ACC112 (cell line): Measurements from ENCODE around the gene NAPSA.
A peak's percentile ranks its signal among the peaks of the same experiment; 100 is the strongest.

ENCODE experiments used
- H2AFZ ChIP-seq: fragments of 200-600 bp; sonication (generic); one replicate; pipeline ENCODE4 v1.6.0; 2017; ENCODE audit warnings: antibody characterized with exemption, low read length; ENCODE audit not compliant: unreplicated experiment
- H3K27ac ChIP-seq: fragments of 200-600 bp; sonication (generic); 2 replicates; pipeline ENCODE4 v1.5.1; 2014; ENCODE audit warnings: low read depth, mild to moderate bottlenecking, antibody characterized with exemption, low read length, moderate library complexity
- H3K27me3 ChIP-seq: fragments of 200-600 bp; sonication (generic); 2 replicates; pipeline ENCODE4 v1.6.1; 2014; ENCODE audit warnings: mild to moderate bottlenecking, antibody characterized with exemption, low read length, moderate library complexity, mixed read lengths; ENCODE audit not compliant: insufficient read depth
- H3K36me3 ChIP-seq: fragments of 200-600 bp; sonication (generic); 2 replicates; pipeline ENCODE4 v1.6.1; 2016; ENCODE audit warnings: mild to moderate bottlenecking, antibody characterized with exemption, low read length, moderate library complexity, mixed read lengths; ENCODE audit not compliant: insufficient read depth
- H3K4me1 ChIP-seq: fragments of 200-600 bp; sonication (generic); one replicate; pipeline ENCODE4 v1.6.1; 2016; ENCODE audit warnings: low read length, mixed read lengths; ENCODE audit not compliant: insufficient read depth, unreplicated experiment, control insufficient read depth
- H3K4me3 ChIP-seq: fragments of 200-600 bp; sonication (generic); 2 replicates; pipeline ENCODE4 v1.5.1; 2014; ENCODE audit warnings: mild to moderate bottlenecking, low read depth, low read length
- H3K79me2 ChIP-seq: fragments of 200-600 bp; sonication (generic); one replicate; pipeline ENCODE4 v1.6.0; 2016; ENCODE audit warnings: low read length; ENCODE audit not compliant: control insufficient read depth, unreplicated experiment, insufficient read depth

The NAPSA gene

GRCh38 chr19:50383852-50384684 lies 18.6 kb upstream of the NAPSA start, which contains the start of gene POLD1:
Gene POLD1, plus strand, starts transcription at chr19:50384347. Its CDS starts 14,505 bp downstream, at chr19:50398852.
- Histone ChIP-seq H3K27me3 (no peaks in the 10 kb centered on the region), H2AFZ (peak within 1 kb of the TSS; percentile 34), H3K27ac (peak within 1 kb of the TSS; percentile 71), H3K36me3 (no peaks in the 10 kb centered on the region), H3K4me1 (no peaks in the 10 kb centered on the region), H3K79me2 (peaks cover 24% of the 10 kb centered on the region), H3K4me3 (peak within 1 kb of the TSS; percentile 84)

GRCh38 chr19:50383001-50383851 lies 17.8 kb upstream of the NAPSA start:
- no peak overlapping the region for H3K27ac ChIP-seq
- no peaks in the 10 kb centered on the region for H3K4me1 ChIP-seq
- H3K27me3 ChIP-seq, result no peaks in the 10 kb centered on the region
- peak overlapping the region; percentile 84 for H3K4me3 ChIP-seq
- peaks cover 20% of the 10 kb centered on the region for H3K79me2 ChIP-seq
- no peak overlapping the region for H2AFZ ChIP-seq
- H3K36me3 ChIP-seq, result no peaks in the 10 kb centered on the region

- Histone ChIP-seq H3K79me2 (peaks cover 18% of the 10 kb centered on the region), H3K4me1 (no peaks in the 10 kb centered on the region), H2AFZ (no peak overlapping the region), H3K36me3 (no peaks in the 10 kb centered on the region), H3K27ac (no peak overlapping the region), H3K27me3 (no peaks in the 10 kb centered on the region), H3K4me3 (no peak overlapping the region)
Observed at GRCh38 chr19:50381881-50382729, 16.7 kb upstream of the NAPSA start.

GRCh38 chr19:50380751-50381151 lies 15.3 kb upstream of the NAPSA start:
- Histone ChIP-seq H3K36me3 (no peaks in the 10 kb centered on the region), H3K4me1 (no peaks in the 10 kb centered on the region), H3K79me2 (peaks cover 10% of the 10 kb centered on the region), H3K27ac (no peak overlapping the region), H3K4me3 (no peak overlapping the region), H3K27me3 (no peaks in the 10 kb centered on the region), H2AFZ (no peak overlapping the region)

GRCh38 chr19:50380137-50380536 lies 14.7 kb upstream of the NAPSA start:
- H3K4me3 ChIP-seq, result no peak overlapping the region
- no peaks in the 10 kb centered on the region for H3K36me3 ChIP-seq
- H3K4me1 ChIP-seq, result no peaks in the 10 kb centered on the region
- H3K79me2 ChIP-seq, result peaks cover 5% of the 10 kb centered on the region
- H2AFZ ChIP-seq, result no peak overlapping the region
- no peaks in the 10 kb centered on the region for H3K27me3 ChIP-seq
- no peak overlapping the region for H3K27ac ChIP-seq

GRCh38 chr19:50379602-50380001 lies 14.2 kb upstream of the NAPSA start:
- H3K27me3 ChIP-seq, result no peaks in the 10 kb centered on the region
- H3K27ac ChIP-seq, result no peak overlapping the region
- H3K4me1 ChIP-seq, result no peaks in the 10 kb centered on the region
- H3K4me3 ChIP-seq, result no peak overlapping the region
- no peak overlapping the region for H2AFZ ChIP-seq
- H3K79me2 ChIP-seq, result peaks cover 3% of the 10 kb centered on the region
- H3K36me3 ChIP-seq, result no peaks in the 10 kb centered on the region

GRCh38 chr19:50378863-50379236 lies 13.4 kb upstream of the NAPSA start:
- no peak overlapping the region for H3K27ac ChIP-seq
- no peaks in the 10 kb centered on the region for H3K27me3 ChIP-seq
- no peak overlapping the region for H3K4me3 ChIP-seq
- no peaks in the 10 kb centered on the region for H3K4me1 ChIP-seq
- peaks cover 3% of the 10 kb centered on the region for H3K79me2 ChIP-seq
- no peaks in the 10 kb centered on the region for H3K36me3 ChIP-seq
- no peak overlapping the region for H2AFZ ChIP-seq

- H3K27me3 ChIP-seq, result no peaks in the 10 kb centered on the region
- H3K36me3 ChIP-seq, result no peaks in the 10 kb centered on the region
- H3K27ac ChIP-seq, result no peak overlapping the region
- no peak overlapping the region for H2AFZ ChIP-seq
- H3K4me1 ChIP-seq, result no peaks in the 10 kb centered on the region
- H3K4me3 ChIP-seq, result no peak overlapping the region
- peaks cover 3% of the 10 kb centered on the region for H3K79me2 ChIP-seq
Observed at GRCh38 chr19:50378169-50378862, 12.9 kb upstream of the NAPSA start.

- Histone ChIP-seq H3K27ac (no peak overlapping the region), H3K4me1 (no peaks in the 10 kb centered on the region), H2AFZ (no peak overlapping the region), H3K27me3 (no peaks in the 10 kb centered on the region), H3K4me3 (no peak overlapping the region), H3K79me2 (peaks cover 3% of the 10 kb centered on the region), H3K36me3 (no peaks in the 10 kb centered on the region)
Observed at GRCh38 chr19:50377517-50377916, 12.1 kb upstream of the NAPSA start.

GRCh38 chr19:50377051-50377461 lies 11.6 kb upstream of the NAPSA start:
- no peaks in the 10 kb centered on the region for H3K27me3 ChIP-seq
- no peak overlapping the region for H3K27ac ChIP-seq
- peaks cover 3% of the 10 kb centered on the region for H3K79me2 ChIP-seq
- no peaks in the 10 kb centered on the region for H3K36me3 ChIP-seq
- peak overlapping the region; percentile 43; the same call in 1 of the 2 replicates for H3K4me3 ChIP-seq
- no peaks in the 10 kb centered on the region for H3K4me1 ChIP-seq
- no peak overlapping the region for H2AFZ ChIP-seq
